ENCODE data around the gene LY86.
"Not testable (repeated sequence)": the region's sequence is repeated elsewhere in the genome, so short reads cannot be mapped to it uniquely, and the experiment has no call there.

Gene LY86

GRCh38 chr6:6596529-6597328 lies 8.2 kb downstream of the LY86 start:
- no peak for DNase-seq (ENCODE audit: low read depth)

- no peak for DNase-seq (ENCODE audit: low read depth)
Observed at GRCh38 chr6:6597682-6598081, 9.2 kb downstream of the LY86 start.

GRCh38 chr6:6599468-6599873 lies 11.0 kb downstream of the LY86 start:
- DNase-seq (ENCODE audit: low read depth), result no peak

- DNase-seq (ENCODE audit: low read depth), result no peak
Observed at GRCh38 chr6:6600875-6601274, 12.4 kb downstream of the LY86 start.

GRCh38 chr6:6602262-6602661 lies 13.7 kb downstream of the LY86 start:
- no peak for DNase-seq (ENCODE audit: low read depth)

GRCh38 chr6:6603317-6603716 lies 14.8 kb downstream of the LY86 start:
- no peak for DNase-seq (ENCODE audit: low read depth)

GRCh38 chr6:6604015-6604414 lies 15.5 kb downstream of the LY86 start:
- DNase-seq (ENCODE audit: low read depth), result no peak

- no peak for DNase-seq (ENCODE audit: low read depth)
Observed at GRCh38 chr6:6604566-6604965, 16.0 kb downstream of the LY86 start.

GRCh38 chr6:6605873-6606272 lies 17.4 kb downstream of the LY86 start:
- no peak for DNase-seq (ENCODE audit: low read depth)

GRCh38 chr6:6606391-6607030 lies 18.0 kb downstream of the LY86 start:
- DNase-seq (ENCODE audit: low read depth), result not testable (repeated sequence)

GRCh38 chr6:6609450-6609849 lies 20.9 kb downstream of the LY86 start:
- DNase-seq (ENCODE audit: low read depth), result no peak

- no peak for DNase-seq (ENCODE audit: low read depth)
Observed at GRCh38 chr6:6610031-6610591, 21.6 kb downstream of the LY86 start.

- DNase-seq (ENCODE audit: low read depth), result no peak
Observed at GRCh38 chr6:6611486-6611885, 23.0 kb downstream of the LY86 start.

GRCh38 chr6:6612308-6612707 lies 23.8 kb downstream of the LY86 start:
- DNase-seq (ENCODE audit: low read depth), result no peak

GRCh38 chr6:6613103-6613718 lies 24.7 kb downstream of the LY86 start:
- DNase-seq (ENCODE audit: low read depth), result not testable (repeated sequence)

GRCh38 chr6:6614096-6614982 lies 25.8 kb downstream of the LY86 start:
- DNase-seq (ENCODE audit: low read depth), result no peak

GRCh38 chr6:6614983-6615349 lies 26.4 kb downstream of the LY86 start:
- DNase-seq (ENCODE audit: low read depth), result no peak

- DNase-seq (ENCODE audit: low read depth), result no peak
Observed at GRCh38 chr6:6616656-6617055, 28.1 kb downstream of the LY86 start.

GRCh38 chr6:6619021-6619794 lies 30.7 kb downstream of the LY86 start:
- DNase-seq (ENCODE audit: low read depth), result no peak

- no peak for DNase-seq (ENCODE audit: low read depth)
Observed at GRCh38 chr6:6620766-6621425, 32.4 kb downstream of the LY86 start.

- no peak for DNase-seq (ENCODE audit: low read depth)
Observed at GRCh38 chr6:6622501-6622900, 34.0 kb downstream of the LY86 start.

Data from CMK (cell line).